Activated CD4-positive, alpha-beta T cell treated with anti-CD3 and anti-CD28 coated beads for 4 hours (primary cell): Measurements from ENCODE around the gene SPOCD1.
A peak's percentile ranks its signal among the peaks of the same experiment; 100 is the strongest.

Experiments used
- DNase-seq, 2 donors: peaks; one replicate each; pipeline ENCODE4 v3.0.0-alpha.2; 2020

Gene SPOCD1

DNA sequence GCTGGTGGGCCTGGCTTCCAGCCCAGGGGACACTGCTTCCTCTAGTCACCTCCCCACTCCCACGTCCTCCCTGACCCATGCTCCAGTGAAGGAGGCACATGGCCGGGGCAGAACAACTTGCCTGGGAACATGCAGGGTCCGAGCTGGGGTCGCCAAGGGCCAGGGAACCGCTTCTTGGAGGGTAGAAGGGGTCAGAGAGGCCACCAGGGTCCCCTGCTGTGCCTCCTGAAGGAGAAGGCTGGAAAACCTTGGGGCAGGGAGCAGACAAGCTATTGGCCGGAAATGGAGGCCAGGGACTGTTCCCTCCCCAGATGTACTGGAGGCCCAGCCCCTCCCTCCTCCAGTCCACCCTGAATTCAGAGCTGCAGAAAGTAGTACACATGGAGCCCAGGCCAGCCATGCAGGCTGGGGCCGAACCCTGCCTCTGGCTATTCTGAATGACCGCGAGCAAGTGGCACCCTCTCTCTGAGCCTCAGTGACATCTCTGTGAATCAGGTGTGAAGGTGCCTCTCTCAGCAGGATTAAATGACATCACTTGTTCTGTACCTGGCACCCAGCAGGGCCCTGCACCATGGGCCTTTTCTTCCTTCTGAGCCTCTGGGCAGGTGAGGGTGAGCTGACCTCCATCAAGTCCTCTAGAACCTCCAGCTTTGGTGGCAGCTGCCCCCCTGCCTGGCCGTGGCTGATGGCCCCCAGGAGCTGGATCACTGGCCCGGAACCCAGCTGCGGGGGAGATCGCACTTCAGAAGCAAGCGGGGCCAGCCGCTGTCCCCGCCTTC, 15.7 kb downstream of the SPOCD1 start:
- no peak for DNase-seq

- DNase-seq = no peak
Observed at GRCh38 chr1:31799196-31799894, 16.5 kb downstream of the SPOCD1 start.

DNA sequence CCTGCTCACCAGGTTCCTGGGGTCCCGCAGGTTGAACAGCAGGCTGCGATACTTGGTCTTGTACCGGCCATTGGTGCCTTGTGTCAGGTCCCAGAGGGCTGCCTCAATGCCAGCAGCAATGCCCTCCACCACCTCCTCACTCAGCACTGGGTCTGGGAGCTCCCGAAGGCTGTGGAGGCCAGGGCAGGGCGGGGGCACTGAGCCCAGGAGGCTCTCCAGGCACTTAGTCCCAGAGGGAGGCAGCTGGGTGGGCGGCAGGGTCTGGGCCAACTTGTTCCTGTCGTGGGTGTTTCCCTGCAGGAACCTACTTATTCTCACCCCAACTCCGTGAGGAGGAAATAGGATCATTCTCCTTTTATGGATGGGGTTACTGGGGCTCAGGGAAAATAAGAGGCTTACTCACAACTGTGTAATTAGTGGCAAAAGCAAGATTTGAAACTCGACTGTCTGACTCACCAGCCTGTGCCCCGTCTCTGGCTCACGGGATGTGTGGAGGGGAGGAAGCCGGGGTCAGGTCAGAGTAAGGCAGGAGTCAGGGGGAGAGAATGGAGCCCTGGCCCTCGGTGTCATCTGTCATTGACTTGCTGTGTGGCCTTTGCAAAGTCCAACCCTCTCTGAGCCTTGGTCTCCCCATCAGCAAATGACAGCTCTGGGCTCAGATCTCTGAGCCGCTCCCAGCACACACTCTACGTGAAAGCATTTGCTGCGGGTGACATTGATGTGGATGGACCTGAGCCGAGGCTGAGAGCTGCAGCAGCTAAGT, 17.2 kb downstream of the SPOCD1 start:
- DNase-seq = no peak

DNA sequence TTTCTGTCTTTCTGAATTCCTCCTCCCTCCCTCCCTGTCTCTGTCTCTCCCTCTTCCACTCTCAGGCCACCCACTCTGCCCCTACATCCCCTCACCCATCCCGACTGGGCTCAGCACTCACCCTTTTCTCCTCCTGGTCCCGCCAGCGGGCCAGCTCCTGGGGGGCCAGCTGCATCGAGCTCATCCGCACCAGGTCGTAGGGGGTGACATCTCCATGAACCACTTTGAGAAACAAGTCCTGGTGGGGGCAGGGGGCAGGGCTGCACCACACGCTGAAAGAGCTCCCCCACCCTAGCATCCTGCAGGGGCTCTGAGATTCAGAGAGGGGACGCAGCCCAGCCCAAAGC, 17.8 kb downstream of the SPOCD1 start:
- no peak for DNase-seq

DNA sequence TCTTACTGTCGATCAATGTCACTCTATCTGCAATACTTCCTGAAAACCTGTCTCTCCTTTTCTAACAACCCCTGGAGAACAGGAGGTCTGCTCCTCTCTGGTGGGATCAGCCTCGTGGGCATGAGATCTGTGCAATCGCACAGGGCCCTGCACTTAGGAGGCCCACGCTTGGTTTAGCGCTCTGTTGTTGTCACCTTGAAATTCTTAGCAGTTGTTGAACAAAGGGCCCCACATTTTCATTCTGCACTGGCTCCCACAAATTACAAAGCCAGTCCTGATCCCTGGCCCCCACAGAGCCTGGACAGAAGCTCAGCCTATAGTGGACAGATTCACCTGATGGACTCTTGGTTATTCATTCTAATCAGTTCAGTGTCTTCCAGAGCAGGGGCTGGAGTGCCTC, 18.6 kb downstream of the SPOCD1 start:
- no peak for DNase-seq

DNA sequence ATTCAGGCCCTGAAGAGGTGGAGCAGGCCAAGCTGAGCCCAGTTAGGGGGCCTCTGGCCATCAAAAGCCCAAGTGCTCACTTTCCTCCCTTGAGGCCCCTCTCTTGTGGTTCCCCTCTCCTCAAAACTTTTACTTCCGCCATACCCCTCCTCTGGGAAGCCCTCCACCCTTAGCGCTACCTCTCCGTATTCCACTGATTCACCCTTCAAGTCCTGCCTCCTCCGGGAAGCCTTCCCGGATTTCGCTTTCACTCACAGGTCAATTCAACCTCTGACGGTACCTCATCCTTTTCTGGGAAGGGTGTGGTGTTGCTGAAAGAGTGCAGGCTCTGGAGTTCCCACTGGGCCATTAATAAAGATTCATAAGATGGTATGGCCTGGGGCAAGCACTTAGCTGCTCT, 19.1 kb downstream of the SPOCD1 start:
- no peak for DNase-seq

DNA sequence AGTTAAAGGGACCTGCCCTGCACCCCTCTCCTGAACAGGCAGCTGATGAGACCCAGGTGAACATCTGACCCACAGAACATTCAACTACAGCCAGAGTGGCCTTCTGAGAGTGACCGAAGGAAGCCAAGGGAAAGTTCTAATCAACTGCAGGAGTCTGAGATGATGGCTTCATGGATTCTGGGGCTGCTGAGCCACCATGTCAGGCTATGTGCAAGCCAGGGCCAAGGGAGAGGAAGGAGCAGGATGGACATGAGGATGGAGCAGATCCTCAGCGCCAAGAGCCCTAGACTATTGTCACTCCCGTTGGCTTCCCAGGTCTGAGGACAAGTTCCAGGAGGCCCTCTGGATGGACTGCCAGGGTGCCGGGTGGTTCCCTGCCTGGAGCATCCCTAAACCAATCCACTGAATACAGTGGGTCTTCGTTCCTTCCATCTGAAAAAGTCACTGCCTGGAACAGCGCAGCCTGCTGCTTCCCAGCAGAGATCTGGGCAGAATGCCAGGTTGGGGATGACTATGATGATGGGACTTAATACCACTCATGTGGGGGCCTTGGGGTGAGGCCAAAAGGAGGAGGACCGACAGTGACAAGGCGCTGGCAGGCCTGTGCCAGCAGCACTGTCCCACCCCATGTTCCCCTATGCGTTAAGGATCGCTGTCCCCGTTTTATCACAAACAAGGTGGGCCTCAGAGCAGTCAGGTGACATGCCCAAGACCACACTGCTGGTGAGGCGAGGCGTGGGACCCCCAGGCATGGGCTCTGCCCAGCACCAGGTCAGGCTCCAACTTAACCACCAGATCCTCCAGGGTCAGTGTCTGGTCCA, 19.8 kb downstream of the SPOCD1 start:
- DNase-seq = no peak

DNA sequence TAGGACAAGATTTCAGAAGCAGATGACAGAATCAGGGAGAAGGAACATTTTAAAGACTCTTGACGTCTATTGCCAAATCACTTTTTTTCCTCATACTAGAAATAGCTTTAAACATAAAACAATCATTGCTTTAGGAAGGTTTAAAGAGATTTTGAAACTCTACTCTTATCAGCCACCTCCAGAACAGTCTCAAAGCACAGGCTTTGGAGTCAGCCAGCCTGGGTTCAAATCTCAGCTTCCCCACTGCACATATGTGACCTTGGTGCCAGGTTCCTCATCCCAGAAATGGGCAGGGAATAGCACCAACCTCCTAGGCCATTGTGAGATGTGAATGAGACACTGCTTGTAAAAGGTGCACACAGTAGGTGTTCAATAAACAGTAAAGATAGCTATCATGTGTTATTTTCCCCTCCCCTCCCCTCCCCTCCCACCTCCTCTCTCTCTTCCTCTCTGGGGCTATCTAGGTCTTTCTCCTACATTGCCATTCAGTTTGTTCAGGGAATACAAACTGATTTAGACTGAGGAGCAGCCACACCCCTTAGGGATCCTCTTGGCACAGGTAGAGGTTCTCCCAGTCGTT, 20.6 kb downstream of the SPOCD1 start:
- DNase-seq = no peak

DNA sequence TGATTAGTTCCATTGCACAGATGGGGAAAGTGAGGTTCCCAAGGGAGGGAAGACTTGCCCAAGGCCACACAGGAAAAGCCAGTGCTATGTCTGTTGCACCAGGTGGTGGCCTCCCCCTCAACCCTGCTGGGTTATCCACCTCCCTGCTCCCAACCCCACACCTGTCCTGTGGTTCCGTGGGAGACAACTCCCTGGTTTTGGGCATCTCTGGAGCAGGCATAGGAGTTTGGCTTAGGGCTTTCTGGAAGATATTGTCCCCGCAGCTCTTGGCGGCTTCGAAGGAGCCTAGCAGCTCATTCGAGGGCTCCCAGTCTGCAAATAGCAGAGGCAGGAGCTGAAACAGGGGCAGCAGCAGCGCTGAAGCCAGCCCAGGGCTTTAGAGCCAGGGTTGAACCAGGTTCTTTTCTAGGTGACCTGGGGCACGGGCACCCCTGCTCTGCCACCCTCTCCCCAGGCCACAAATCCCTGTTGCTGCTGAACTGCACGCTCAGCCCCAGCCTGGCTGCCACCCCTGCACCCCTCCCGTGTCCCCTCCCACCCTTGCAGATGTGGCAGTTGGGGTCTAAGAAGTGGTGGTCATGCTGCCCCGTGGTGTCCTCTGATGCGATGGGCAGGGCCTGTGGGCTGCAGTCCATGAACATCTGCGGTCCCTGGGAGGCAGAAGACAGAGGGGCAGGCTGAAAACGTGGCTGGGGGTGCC, 22.1 kb downstream of the SPOCD1 start:
- no peak for DNase-seq

DNA sequence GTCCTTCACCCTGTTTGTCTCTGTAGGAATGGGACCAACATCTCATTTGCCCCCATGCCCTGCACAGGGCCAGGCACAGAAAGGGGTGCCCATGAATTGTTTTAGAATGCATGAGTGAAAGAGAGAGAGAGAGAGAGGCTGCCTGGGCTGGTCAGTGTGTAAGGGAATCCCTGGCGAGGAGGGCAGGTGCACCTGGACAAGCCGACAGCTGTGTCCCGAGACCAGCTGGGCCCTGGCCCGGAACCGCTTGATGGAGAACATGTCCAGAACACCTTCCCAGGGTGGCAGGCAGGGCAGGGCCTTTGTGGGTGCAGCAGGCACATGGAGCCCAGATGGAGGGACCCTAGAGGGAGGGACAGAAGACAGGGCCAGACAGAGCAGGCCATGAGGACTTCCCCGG, 22.7 kb downstream of the SPOCD1 start:
- no peak for DNase-seq

GRCh38 chr1:31792541-31792940, 23.3 kb downstream of the SPOCD1 start:
- no peak for DNase-seq

GRCh38 chr1:31792116-31792515, 23.7 kb downstream of the SPOCD1 start:
- no peak for DNase-seq

DNA sequence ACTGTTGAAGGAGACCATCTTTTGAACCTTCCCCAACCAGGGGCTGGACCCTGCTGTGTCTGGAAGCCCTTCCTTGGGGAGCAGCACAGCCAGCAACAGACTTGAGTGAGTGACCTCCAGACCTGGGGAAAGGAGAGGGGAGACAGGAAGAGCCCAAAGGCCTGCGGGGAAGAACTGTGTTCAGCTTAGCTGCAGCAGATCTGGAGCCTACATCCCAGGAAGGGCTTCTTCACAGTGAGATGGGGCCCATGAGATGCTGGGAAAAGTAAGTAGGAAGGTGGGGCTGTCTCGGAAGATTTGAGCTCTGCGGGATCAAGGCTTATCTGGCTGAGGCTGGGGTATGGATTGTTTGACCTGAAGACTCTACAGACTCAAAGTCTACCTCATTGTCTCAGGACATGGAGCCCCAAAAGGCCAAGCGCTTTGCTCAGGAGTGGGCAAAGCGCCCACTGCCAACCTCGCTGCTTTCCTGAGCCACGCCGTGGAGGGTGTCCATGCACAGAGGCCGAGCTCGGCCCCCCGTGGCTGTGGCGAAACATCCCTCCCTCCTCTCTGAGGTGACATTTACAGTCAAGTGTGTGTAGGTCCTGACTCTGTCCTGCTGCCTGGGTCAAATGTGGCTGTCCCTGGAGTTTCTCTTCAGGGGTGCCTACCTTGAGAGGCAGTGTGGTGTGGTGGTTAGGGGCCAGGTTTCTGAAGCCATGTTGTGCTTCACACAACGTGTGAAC, 24.5 kb downstream of the SPOCD1 start:
- no peak for DNase-seq

DNA sequence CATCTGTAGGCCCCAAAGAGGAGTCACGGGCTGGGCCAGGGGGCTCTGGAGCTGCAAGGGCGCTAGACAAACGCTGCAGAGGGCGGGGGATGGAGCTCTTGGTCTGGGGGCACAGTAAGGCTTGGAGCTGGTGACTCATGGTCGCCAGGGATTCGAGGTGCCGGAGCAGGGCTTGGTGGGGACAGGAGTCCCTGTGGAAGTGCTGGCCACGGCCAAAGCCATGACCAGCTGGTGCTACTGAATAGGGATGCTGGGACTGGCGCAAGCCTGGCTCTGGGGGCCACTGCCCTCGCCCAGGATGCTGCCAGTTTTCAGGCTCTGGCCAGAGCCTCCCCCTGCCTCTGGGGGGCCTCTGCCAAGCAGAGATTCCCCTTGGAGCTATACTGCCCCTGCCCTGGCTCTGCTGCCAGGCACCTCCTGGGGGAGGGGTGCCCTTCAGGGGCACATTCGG, 25.2 kb downstream of the SPOCD1 start:
- DNase-seq = no peak

DNA sequence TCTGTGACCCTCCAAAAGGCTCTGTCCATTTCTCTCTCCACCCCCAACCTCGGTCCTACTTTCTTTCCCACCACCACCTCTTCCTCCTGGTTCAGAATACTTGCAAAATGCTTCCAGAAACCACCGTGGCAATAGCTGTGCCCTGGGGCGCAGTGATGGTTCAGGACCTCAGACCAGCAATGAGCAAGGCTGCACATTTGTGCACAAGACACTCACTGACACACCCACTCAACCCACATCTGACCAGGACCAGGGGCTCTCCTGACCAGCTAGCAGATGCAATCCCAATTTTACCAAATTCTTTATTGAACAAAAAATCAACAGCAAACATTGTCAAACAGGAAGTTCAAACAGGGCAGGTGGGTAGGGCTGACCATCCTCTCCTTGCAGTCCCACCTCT, 25.7 kb downstream of the SPOCD1 start:
- no peak for DNase-seq

GRCh38 chr1:31789259-31790065, 26.4 kb downstream of the SPOCD1 start:
- peak; percentile 90 to 98 for DNase-seq

GRCh38 chr1:31788825-31789256, 27.0 kb downstream of the SPOCD1 start:
- DNase-seq = no peak

DNA sequence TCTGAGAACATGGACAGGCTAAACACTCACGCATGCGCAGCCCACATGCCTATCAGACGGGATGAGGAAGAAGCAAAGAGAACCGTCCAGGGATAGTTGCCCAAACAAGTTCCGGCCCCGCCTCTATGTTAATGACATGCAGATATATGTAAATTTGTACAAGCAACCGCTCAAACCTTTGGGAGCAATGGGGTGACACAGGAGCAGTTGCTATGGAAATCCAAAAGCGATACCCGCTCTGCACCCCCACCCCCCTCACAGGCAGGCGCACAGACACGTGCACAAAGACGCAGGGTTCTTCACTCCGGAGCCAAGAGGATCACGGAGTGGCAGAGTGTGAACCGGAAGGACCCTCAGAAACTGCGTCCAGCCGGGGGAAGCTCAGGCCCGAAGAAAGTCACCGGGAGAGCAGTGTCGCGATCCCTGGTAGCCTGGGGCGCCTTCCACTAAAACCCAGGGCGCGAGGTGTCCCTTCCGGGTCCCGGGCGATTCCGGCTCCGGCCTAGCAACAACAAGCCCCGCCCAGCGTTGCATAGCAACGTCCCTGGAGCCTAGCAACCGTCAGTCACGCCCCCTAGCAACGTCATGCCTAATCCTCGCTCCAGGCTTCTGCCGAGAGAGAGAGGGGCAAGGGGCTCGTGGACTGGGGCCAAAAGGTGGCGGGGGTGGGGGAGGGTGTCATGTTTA, 27.5 kb downstream of the SPOCD1 start:
- peak; percentile 84 to 86 for DNase-seq

GRCh38 chr1:31787786-31788137, 28.1 kb downstream of the SPOCD1 start:
- no peak for DNase-seq

- no peak for DNase-seq
Observed at GRCh38 chr1:31787261-31787660, 28.6 kb downstream of the SPOCD1 start.
